Left lung (tissue), 10 donors: ENCODE results near the gene DEAF1. TPM values are rescaled to one million over a fixed set of nuclear protein-coding genes. Genes with fewer than 3 reads are reported as not detected.

Source experiments
- ATAC-seq: fragments of 200-7000 bp; cut with Tn5 transposase; one replicate; pipeline ENCODE4 v1.9.1; 2020; ENCODE audit warnings: moderate library complexity
- DNase-seq, 4 donors: peaks; one replicate each; pipeline ENCODE4 v3.0.0-alpha.2; 2013 to 2020
- H3K27ac ChIP-seq, 2 donors: fragments of 200-600 bp; sonication (generic) in 1 of 2; one replicate each; pipeline versions ENCODE4 v1.5.0 to v1.8.0; 2020 to 2021
- H3K27me3 ChIP-seq, 2 donors: fragments of 200-600 bp; sonication (generic) in 1 of 2; one replicate each; pipeline versions ENCODE4 v1.5.0 to v1.8.0; 2020 to 2021
- H3K36me3 ChIP-seq, 2 donors: fragments of 200-600 bp; sonication (generic) in 1 of 2; one replicate each; pipeline versions ENCODE4 v1.5.0 to v1.8.0; 2020 to 2021
- H3K4me1 ChIP-seq, 2 donors: fragments of 200-600 bp; one replicate each; pipeline ENCODE4 v1.8.0; 2021
- H3K4me3 ChIP-seq, 2 donors: fragments of 200-600 bp; sonication (generic) in 1 of 2; one replicate each; pipeline versions ENCODE4 v1.5.0 to v1.8.0; 2020 to 2021; ENCODE audit warnings: mild to moderate bottlenecking in 1 of 2
- H3K9me3 ChIP-seq, 2 donors: fragments of 200-600 bp; sonication (generic) in 1 of 2; one replicate each; pipeline versions ENCODE4 v1.5.0 to v1.8.0; 2020 to 2021
- intact Hi-C, 2 donors: fragments of 100-400 bp; cut with DNase I; formaldehyde crosslinking; loops; one replicate each; pipeline versions ENCODE4 v1.11.2 to v1.14.2; 2022
- polyA plus RNA-seq, 6 donors: library from polyadenylated mRNA; unstranded; fragments of 120-200 nt; gene quantifications; one replicate each; pipeline ENCODE4 v1.2.1, GENCODE V29; 2013; ENCODE audit not compliant: insufficient read length in 6 of 6
- total RNA-seq, 2 donors: library from RNA; stranded (reverse); fragmentation: NEBNext Ultra II Directional; extraction: Animal tissue kit (Norgen Biotek cat#: 25700); gene quantifications; one replicate each; pipeline ENCODE4 v1.2.1, GENCODE V29; 2021
- TF ChIP-seq, protein P1 (sequence below), 2 donors: fragments of 200-600 bp; sonication (generic) in 1 of 2; IDR thresholded peaks; one replicate each; pipeline versions ENCODE4 v1.5.0 to v1.8.0; 2021; ENCODE audit warnings: antibody characterized with exemption in 2 of 2
- donor health status: DM: no; HTN: yes; CAD: no.
- donor health status: DM: no; HTN: no; CAD: no.

DEAF1 gene
- total and polyA plus RNA-seq, 8 donors: 28.3 to 52.9 (median 38.4) TPM

DNA sequence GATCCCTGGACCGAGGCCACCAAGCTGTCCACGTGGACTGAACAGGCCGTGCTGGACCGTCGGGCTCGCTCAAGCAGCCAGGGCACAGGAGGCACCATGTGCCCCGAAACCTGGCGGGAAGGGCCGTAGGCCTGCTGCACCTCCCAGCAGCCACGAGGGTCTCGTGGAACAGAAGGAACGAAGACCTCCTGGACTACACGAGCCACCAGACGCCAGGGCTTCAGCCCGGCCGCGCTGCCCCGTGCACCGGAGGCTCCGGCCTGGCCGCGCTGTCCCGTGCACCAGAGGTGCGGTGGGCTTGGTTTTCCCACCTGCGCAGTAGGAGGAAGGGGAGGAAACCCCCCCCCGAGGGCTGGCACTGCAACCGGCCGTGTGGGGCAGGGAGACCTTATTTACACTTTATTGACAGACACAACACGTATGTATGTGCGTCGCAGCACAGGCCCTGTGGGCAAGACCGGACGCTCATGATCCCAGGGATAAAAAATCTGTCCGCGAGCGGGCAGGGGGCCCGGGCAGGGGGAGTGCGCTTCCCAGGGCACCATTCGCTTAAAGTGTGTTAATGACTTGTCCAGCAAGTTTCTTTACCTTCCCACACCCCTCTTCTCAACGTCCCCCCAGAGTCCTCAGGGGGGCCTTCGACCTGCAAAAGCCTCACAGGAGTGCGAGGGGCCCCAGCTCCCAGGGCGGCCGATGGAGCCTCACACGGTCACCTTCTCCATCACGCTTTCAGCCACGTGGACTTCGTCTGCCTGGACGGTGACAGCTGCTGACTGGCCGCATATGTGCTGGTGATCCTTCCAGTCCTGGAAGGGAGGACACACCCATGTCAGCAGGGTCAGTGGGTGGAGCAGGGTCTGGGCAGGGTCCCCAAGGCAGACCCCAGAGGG lies 50.9 kb downstream of the DEAF1 start:
- ATAC-seq: no peak
- Histone ChIP-seq H3K4me1 (peaks cover 0 to 18% of the 10 kb centered on the region in 2 donors), H3K4me3 (no peak overlapping the region), H3K27me3 (peaks cover 6 to 21% of the 10 kb centered on the region in 2 donors), H3K9me3 (no peaks in the 10 kb centered on the region), H3K36me3 (peaks cover 0 to 39% of the 10 kb centered on the region in 2 donors), H3K27ac (no peak overlapping the region)
- TF ChIP-seq, protein P1, sequence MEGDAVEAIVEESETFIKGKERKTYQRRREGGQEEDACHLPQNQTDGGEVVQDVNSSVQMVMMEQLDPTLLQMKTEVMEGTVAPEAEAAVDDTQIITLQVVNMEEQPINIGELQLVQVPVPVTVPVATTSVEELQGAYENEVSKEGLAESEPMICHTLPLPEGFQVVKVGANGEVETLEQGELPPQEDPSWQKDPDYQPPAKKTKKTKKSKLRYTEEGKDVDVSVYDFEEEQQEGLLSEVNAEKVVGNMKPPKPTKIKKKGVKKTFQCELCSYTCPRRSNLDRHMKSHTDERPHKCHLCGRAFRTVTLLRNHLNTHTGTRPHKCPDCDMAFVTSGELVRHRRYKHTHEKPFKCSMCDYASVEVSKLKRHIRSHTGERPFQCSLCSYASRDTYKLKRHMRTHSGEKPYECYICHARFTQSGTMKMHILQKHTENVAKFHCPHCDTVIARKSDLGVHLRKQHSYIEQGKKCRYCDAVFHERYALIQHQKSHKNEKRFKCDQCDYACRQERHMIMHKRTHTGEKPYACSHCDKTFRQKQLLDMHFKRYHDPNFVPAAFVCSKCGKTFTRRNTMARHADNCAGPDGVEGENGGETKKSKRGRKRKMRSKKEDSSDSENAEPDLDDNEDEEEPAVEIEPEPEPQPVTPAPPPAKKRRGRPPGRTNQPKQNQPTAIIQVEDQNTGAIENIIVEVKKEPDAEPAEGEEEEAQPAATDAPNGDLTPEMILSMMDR (IDR thresholded peaks at IDR 0.05): no peak
- intact Hi-C loops: no loop called here
- peak in 1 of 4 donors; percentile 74 for DNase-seq

DNA sequence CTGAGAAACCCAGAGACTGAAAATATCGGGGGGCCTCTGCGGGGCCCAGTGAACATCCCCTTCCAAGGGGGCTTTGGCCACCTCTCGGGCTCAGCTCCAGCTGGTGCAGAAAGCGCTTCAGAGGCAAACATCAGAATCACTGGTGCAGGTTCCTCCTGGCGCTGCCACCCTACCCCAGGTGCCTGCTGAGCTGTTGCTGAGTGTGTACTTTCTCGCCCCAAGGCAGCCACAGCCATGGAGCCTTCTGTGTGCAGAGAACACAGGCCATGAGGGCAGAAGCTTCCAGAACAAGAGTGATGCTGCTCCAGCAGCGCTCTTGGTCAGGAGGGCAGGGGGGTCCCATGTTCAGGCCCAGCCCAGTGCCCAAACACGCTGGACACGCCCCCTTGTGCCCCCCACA lies 51.7 kb downstream of the DEAF1 start:
- TF ChIP-seq, protein P1 (IDR thresholded peaks at IDR 0.05): no peak
- H3K27me3 ChIP-seq: peaks cover 13 to 28% of the 10 kb centered on the region in 2 donors
- DNase-seq (peak in 1 of 4 donors; percentile 54), ATAC-seq (no peak)
- intact Hi-C loops: no loop called here
- peaks cover 0 to 22% of the 10 kb centered on the region in 2 donors for H3K4me1 ChIP-seq
- peaks cover 0 to 36% of the 10 kb centered on the region in 2 donors for H3K36me3 ChIP-seq
- no peaks in the 10 kb centered on the region for H3K9me3 ChIP-seq
- H3K4me3 ChIP-seq: no peak overlapping the region
- no peak overlapping the region for H3K27ac ChIP-seq

DNA sequence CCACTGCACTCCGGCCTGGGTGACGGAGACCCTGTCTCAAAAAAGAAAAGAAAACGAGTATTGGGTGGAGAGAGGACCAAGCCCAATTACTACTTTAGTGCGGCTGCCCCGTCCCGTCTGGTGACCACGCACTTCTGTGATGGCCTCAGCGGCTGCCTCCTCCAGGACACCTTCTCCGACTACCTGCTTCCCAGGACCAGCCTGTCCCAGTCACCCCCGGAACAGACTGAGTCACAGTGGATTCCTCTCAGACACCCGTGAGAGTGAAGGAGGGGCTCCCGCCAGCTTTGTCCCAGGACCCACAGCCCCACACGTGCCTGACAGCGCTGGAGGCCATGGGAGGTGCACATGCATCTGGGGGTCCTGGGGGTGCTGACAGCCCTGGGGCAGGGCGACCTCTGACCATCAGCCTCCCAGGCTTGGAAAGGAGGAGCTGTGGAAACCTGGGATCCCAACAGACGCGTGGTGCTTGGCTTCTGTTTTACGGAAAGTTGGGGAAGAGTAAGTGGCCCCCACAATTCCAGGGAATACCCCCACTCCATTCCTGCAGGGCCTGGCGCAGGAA lies 53.1 kb downstream of the DEAF1 start:
- Histone ChIP-seq H3K4me3 (no peak overlapping the region), H3K27me3 (peaks cover 28 to 43% of the 10 kb centered on the region in 2 donors), H3K27ac (no peak overlapping the region), H3K4me1 (peaks cover 3 to 29% of the 10 kb centered on the region in 2 donors), H3K9me3 (no peaks in the 10 kb centered on the region), H3K36me3 (peaks cover 0 to 26% of the 10 kb centered on the region in 2 donors)
- no peak for DNase-seq
- TF ChIP-seq, protein P1 (IDR thresholded peaks at IDR 0.05): no peak
- intact Hi-C loops: no loop called here
- ATAC-seq: no peak

DNA sequence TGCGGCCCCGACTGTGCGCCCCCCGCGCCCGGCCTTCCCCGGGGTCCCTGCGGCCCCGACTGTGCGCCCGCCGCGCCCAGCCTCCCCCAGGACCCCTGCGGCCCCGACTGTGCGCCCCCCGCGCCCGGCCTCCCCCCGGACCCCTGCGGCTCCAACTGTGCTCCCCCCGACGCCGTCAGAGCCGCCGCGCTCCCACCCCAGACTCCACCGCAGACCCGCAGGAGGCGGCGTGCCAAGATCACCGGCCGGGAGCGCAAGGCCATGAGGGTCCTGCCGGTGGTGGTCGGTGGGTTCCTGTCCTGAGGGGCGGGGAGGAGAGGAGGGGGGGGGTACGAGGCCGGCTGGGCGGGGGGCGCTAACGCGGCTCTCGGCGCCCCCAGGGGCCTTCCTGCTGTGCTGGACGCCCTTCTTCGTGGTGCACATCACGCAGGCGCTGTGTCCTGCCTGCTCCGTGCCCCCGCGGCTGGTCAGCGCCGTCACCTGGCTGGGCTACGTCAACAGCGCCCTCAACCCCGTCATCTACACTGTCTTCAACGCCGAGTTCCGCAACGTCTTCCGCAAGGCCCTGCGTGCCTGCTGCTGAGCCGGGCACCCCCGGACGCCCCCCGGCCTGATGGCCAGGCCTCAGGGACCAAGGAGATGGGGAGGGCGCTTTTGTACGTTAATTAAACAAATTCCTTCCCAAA lies 54.9 kb downstream of the DEAF1 start:
- Histone ChIP-seq H3K9me3 (no peaks in the 10 kb centered on the region), H3K27me3 (peaks cover 39 to 57% of the 10 kb centered on the region in 2 donors), H3K27ac (no peak overlapping the region), H3K4me3 (no peak overlapping the region), H3K36me3 (peaks cover 0 to 26% of the 10 kb centered on the region in 2 donors), H3K4me1 (peaks cover 3 to 32% of the 10 kb centered on the region in 2 donors)
- ATAC-seq (no peak), DNase-seq (peak in 1 of 4 donors; percentile 75)
- TF ChIP-seq, protein P1 (IDR thresholded peaks at IDR 0.05): no peak
- intact Hi-C loops: no loop called here
